DOHH2 (cell line): ENCODE data around the gene PSMB1.

Experiments
- EZH2phosphoT487 ChIP-seq: fragments of 200-600 bp; sonication (generic); IDR thresholded peaks from 2 replicates; pipeline ENCODE4 v1.6.1; 2017; ENCODE audit warnings: borderline replicate concordance, mild to moderate bottlenecking, antibody characterized with exemption, low read length, moderate library complexity, mixed read lengths
- TF ChIP-seq, protein P1 (sequence below): fragments of 200-600 bp; sonication (generic); IDR thresholded peaks from one replicate; pipeline ENCODE4 v1.5.1; 2014; ENCODE audit warnings: antibody characterized with exemption, mild to moderate bottlenecking, low read depth, low read length; ENCODE audit not compliant: poor library complexity, severe bottlenecking

DNA sequence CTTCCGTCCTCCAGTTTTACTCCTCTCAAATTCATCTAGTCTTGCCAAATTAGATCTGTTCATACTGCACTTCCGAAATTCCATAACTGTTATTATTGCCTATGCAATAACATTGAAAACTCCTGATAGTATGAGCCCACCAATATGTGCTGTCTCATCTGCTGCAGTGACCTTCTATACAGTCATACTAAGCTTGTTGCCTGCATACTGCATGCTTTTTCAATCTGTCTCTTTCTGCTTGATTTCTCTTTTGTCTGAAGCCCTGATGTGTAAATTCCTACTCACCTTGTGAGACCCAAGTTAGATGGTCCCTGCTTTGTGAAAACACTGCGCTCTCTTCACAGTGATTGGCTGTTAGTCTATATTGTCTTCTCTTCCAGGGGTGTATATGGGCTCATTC lies 2.2 kb upstream of the PSMB1 start:
- no peak for TF ChIP-seq EZH2phosphoT487
- TF ChIP-seq, protein P1, sequence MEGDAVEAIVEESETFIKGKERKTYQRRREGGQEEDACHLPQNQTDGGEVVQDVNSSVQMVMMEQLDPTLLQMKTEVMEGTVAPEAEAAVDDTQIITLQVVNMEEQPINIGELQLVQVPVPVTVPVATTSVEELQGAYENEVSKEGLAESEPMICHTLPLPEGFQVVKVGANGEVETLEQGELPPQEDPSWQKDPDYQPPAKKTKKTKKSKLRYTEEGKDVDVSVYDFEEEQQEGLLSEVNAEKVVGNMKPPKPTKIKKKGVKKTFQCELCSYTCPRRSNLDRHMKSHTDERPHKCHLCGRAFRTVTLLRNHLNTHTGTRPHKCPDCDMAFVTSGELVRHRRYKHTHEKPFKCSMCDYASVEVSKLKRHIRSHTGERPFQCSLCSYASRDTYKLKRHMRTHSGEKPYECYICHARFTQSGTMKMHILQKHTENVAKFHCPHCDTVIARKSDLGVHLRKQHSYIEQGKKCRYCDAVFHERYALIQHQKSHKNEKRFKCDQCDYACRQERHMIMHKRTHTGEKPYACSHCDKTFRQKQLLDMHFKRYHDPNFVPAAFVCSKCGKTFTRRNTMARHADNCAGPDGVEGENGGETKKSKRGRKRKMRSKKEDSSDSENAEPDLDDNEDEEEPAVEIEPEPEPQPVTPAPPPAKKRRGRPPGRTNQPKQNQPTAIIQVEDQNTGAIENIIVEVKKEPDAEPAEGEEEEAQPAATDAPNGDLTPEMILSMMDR = no peak
